Measurements from ENCODE around the gene SRD5A1. TPM values are rescaled to one million over a fixed set of nuclear protein-coding genes. Genes with fewer than 3 reads are reported as not detected.
A peak's percentile ranks its signal among the peaks of the same experiment; 100 is the strongest.

SRD5A1 gene
- total RNA-seq, 1 experiment from 2014 or later: 41.9 TPM

GRCh38 chr5:6604341-6604740 is 28.9 kb upstream of the SRD5A1 start:
- DNase-seq (ENCODE audit: low spot score): no peak

- DNase-seq (ENCODE audit: low spot score): no peak
Observed at GRCh38 chr5:6604946-6605345, 28.3 kb upstream of the SRD5A1 start.

- no peak for DNase-seq (ENCODE audit: low spot score)
Observed at GRCh38 chr5:6606884-6607558, 26.2 kb upstream of the SRD5A1 start.

DNA sequence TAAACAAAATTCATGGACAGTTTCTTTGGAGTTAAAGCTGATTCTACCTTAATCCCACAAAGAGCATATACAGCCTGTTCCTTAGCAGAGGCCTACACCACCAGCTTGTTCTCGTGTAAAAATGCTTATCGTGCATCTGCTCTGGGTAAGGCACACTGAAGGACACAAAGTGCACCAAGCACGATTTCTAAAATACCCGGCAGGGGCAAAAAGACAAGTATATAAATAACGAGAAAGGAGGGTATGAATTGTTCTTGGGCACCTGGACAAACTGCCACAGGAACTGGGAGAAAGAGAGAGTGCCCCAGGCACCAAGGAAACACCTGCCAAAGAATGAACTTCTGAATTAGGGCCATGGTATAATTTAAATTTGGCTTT is 25.7 kb upstream of the SRD5A1 start:
- DNase-seq (ENCODE audit: low spot score): no peak

DNA sequence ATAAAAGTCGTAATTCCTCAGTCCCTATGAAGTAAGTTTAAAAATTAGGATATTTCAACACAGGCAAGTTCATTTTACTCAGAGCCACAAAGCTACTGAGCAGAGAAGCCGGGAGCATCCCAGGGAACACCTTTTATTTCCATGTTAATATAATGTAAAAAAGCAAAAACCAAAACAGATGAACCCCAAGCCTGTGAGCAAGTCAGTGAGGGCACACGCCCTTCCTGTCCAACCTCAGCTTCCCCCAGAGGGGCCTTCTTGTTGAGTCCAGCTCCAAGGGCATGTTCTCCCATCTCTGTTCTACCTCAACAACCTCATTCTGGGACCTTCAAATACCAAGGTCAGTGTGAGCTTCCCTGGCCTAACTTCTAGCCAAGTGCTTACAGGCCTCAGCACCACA is 25.2 kb upstream of the SRD5A1 start:
- DNase-seq (ENCODE audit: low spot score): no peak

DNA sequence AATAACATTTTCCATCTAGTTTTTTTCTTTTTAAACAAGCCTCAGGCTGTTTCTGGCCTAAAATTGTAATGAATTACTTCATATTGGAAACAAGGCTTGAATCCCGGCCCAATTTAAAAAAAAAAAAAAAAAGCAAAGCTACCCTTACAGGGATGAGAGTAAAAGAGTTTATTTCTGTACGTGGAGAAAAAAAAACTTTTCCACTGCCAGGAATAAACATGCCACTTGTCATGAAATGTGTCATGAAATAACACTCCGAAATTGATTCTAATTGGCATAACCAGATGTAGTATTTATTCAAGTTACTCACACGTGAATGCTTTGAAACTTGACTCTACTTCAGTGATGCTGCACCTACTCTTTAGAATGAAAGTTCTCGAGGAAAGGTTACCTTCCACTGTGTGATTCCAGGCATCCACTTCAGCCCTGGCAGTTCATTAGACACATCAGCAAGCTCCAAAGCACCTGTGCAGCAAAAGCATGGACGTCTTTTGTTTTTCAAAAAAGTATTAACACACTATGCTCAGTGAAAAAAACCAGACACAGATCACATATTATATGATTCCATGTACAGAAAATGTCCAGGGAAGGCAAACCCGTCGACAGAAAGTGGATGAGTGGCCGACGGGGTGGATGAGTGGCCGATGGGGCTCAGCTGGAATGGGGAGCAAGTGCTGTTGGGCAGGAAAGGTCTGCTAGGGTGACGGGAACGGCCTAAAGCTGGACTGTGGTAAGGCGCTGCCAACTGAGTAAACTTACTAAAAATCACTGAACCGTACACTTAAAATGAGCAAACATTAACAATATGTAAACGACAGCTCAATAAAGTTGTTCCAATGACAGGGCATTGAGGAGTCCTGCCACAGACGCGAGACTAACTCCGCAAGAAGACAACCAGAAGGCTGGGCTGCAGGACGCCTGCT is 21.6 kb upstream of the SRD5A1 start:
- no peak for DNase-seq (ENCODE audit: low spot score)

DNA sequence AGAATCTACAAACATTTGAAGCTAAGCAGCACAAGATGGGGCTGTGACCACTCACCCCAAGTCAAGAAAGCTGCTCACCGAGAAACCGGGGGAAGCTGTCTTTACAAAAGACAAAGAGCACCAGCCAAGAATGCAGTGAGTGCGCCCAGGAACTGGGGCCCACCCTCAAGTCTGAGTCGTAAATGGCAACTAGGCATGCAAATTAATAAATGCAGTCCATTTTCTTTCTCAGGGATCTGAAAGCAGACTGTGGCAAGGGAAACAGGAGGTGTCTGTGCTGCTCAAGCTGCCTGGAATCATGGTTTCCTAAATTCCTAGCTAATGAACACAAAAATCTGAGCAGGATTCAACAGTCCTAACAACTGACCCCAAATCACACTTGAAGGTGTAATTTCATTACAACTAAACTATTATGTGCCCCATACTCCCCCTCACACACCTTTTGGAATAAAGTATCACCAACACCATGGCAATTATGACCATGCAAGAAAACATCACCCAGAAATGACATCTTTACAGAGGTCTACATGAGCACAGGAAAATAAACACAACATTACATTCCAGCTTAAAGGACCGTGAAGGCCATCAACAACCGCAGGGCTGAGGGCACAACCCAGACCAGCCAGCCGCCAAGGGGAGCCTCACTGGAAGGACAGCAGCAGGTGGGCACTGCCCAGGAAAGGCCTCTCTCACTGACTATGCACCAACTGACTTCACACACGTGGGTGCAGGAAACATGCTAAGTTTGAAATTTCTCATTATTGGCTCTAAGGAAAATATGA is 18.0 kb upstream of the SRD5A1 start:
- no peak for DNase-seq (ENCODE audit: low spot score)

DNA sequence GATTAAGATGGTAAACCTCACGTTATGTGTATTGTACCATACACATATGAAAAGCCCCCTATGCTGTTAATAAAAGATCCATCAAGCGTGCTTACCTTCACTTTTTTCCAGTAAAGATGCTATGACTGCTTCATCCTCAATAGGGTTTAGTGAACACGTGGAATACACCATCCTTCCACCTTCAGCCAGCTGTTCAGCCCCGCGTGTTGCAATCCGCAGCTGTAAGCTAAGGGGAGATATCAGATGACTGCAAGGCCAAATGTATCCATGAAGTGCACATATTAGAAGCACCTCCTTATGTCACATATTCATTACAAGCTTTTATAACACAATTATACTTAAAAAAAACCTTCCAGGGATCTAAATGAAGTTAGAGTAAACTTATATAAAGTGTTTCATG is 16.6 kb upstream of the SRD5A1 start:
- DNase-seq (ENCODE audit: low spot score): no peak

DNA sequence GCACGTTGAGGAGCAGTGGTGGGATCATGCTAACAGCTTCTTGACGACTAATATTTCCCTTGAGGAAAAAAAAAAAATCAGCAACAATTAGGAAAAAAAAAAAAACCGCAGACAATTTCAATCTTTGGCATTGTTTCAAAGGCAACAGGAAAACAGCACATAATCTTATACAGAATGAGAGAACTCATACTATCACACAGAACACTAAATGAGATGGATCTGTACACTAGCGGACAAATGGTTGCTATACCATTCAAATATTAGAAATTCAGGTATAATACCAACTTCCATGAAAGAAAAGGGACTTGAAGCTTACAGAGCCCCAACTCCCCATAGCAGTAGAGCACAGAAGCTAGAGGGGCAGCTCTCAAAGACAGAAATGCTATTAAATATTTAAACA is 10.0 kb upstream of the SRD5A1 start:
- DNase-seq (ENCODE audit: low spot score): no peak

- no peak for DNase-seq (ENCODE audit: low spot score)
Observed at GRCh38 chr5:6623941-6624340, 9.3 kb upstream of the SRD5A1 start.

DNA sequence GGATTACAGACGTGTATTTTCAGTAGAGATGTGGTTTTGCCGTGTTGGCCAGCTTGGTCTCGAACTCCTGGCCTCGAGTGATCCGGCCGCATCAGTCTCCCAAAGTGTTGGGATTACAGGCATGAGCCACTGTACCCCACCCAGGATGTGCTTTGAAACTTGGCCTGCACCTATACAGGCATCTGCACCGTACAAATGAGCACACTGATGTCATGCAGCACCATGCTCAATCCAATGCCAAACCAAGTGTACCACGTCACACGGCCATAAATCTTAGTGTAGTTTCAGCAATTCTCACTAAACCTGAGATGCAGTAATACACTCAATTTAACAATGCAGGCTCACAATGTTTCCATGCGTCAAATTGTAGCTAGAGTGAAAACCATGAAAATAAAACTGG is 6.7 kb upstream of the SRD5A1 start:
- DNase-seq (ENCODE audit: low spot score): no peak

DNA sequence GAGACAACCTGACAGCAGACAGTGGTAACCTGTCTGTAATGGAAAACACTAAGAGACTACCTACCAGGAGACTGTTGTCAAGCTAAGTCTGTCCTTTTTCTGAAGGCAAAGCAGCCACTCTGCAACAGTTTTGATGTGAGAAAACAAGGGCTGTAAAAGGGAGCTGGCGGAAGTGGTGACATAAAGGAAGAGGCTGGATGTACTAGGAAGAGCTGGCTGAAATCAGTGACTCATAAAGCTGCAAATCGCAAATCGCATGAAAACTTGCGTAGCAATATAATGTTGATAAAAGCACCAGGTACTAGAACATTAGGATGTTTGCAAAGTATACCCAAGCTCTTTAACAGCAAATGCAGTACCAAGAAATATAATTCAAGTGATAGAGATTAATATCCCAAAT is 1.8 kb upstream of the SRD5A1 start:
- no peak for DNase-seq (ENCODE audit: low spot score)

- DNase-seq (ENCODE audit: low spot score): peak; percentile 64
Observed at GRCh38 chr5:6632324-6632887, 834 bp upstream of the SRD5A1 start.

DNA sequence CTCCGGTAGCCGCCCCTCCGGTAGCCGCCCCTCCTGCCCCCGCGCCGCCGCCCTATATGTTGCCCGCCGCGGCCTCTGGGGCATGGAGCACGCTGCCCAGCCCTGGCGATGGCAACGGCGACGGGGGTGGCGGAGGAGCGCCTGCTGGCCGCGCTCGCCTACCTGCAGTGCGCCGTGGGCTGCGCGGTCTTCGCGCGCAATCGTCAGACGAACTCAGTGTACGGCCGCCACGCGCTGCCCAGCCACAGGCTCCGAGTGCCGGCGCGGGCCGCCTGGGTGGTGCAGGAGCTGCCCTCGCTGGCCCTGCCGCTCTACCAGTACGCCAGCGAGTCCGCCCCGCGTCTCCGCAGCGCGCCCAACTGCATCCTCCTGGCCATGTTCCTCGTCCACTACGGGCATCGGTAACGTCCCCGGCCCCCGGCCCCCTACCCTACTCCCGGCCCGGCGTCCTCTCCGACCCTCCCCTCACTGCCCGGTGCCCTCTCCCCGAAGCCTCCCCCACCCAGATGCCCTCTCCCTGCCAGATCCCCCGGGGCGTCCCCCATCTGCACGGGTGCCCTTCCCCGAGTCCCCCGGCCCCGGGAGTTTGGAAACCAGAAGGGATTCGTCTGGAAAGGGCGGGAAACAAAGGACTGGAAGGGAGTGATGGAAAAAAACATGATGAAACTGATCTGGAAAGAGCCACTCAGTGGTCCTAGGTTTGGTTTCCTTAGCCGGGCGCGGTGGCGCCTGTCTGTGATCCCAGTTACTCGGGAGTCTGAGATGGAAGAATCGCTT is 417 bp downstream of the SRD5A1 start:
- DNase-seq (ENCODE audit: low spot score): peak; percentile 67

- peak; percentile 10 for DNase-seq (ENCODE audit: low spot score)
Observed at GRCh38 chr5:6634306-6634705, 1.1 kb downstream of the SRD5A1 start.

DNA sequence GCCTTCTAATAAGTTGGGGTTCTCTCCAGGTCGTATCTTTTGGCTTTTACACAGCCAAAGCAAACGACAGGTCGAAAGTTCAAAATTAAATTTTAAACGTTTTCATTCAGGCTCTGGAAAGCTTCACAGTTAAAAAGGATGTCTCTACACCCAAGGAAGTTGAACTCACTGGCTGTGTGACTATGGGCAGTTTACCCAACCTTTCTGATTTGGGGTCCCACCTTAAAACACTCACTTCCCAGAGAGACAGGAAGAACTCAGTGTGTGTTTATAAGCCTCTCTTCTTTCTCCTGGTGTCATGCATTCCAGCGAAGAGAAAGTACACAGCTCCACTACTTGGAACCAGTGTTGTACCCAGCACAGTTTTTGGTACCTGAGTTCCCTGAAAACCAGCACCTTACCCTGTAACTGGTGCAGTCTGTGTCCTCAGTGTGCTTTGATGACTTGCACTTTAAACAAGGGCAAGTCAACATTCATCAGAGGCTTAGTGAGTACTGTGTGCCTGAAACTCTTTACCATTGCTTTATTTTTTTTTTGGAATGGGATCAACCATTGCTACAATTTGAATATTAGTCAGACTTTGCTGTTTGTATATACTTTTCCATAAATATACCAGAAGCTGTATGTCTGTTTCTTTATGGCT is 1.7 kb downstream of the SRD5A1 start:
- no peak for DNase-seq (ENCODE audit: low spot score)

- DNase-seq (ENCODE audit: low spot score): no peak
Observed at GRCh38 chr5:6636293-6636692, 3.1 kb downstream of the SRD5A1 start.

GRCh38 chr5:6637022-6637421 is 3.8 kb downstream of the SRD5A1 start:
- no peak for DNase-seq (ENCODE audit: low spot score)

GRCh38 chr5:6637590-6637989 is 4.3 kb downstream of the SRD5A1 start:
- DNase-seq (ENCODE audit: low spot score): no peak

DNA sequence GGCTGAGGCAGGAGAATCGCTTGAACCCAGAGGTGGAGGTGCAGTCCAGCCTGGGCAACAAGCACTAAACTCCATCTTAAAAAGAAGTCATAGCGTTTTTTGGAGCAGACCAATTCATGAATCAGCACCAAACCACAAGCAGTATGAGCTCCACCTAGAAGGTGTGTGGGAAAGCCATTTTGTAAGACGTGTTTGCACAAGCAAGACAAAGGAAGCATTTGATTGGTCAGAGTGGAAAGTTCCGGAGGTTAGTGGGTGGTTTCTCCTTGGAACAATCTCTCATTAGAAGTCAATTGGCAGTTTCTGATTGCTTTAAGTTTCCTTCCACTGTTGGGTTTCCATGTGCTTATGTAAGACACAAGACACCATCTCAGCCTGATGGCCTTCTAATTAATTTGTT is 5.0 kb downstream of the SRD5A1 start:
- DNase-seq (ENCODE audit: low spot score): peak; percentile 27

- DNase-seq (ENCODE audit: low spot score): no peak
Observed at GRCh38 chr5:6642655-6643054, 9.4 kb downstream of the SRD5A1 start.

Data from HT-29 (cell line).